ENCODE data around the gene MBNL1. TPM values are rescaled to one million over a fixed set of nuclear protein-coding genes. Genes with fewer than 3 reads are reported as not detected.

MBNL1 gene
- polyA plus RNA-seq, 1 donor (not counting 4 experiments of a cell fraction or from before 2014, with no cell fraction given) = 58.3 TPM

- DNase-seq (ENCODE audit: low read depth, low spot score) (no peak), FAIRE-seq (no peak)
- no peaks in the 10 kb centered on the region for H3K4me1 ChIP-seq (ENCODE audit: control insufficient read depth, extremely low read depth, insufficient read depth, low read length)
- no peak overlapping the region for H2AFZ ChIP-seq (ENCODE audit: control insufficient read depth, low read length)
- TF ChIP-seq EZH2 (IDR thresholded peaks at IDR 0.05; ENCODE audit: low read length) (no peak), CTCF (optimal IDR thresholded peaks at IDR 0.05 in 1 of 3, IDR thresholded peaks at IDR 0.05 in 1 of 3, conservative IDR thresholded peaks at IDR 0.05 in 1 of 3; ENCODE audit: extremely low read depth in 1 of 3, insufficient read depth in 2 of 3, low read length in 3 of 3) (no peak)
- H3K79me2 ChIP-seq (ENCODE audit: control insufficient read depth, insufficient read depth, low read length) = peaks cover 3% of the 10 kb centered on the region
- dilution Hi-C loops (cut with MboI; ENCODE audit: extremely low pct_ligation_motif_present, low sequenced_read_pairs) = no loop called here
- no peaks in the 10 kb centered on the region for H4K20me1 ChIP-seq (ENCODE audit: control insufficient read depth, extremely low read depth, insufficient read depth, low read length)
- H3K4me3 ChIP-seq (ENCODE audit: control insufficient read depth in 2 of 3, extremely low read depth in 1 of 3, insufficient read depth in 2 of 3, low read depth in 1 of 3, low read length in 3 of 3) = no peak overlapping the region
- no peak overlapping the region for H3K9ac ChIP-seq (ENCODE audit: control insufficient read depth, extremely low read depth, insufficient read depth, low read length)
- no peaks in the 10 kb centered on the region for H3K9me3 ChIP-seq (ENCODE audit: control insufficient read depth, low read depth, low read length)
- H3K27me3 ChIP-seq (ENCODE audit: control insufficient read depth, extremely low read depth, insufficient read depth, low read length) = no peaks in the 10 kb centered on the region
- H3K4me2 ChIP-seq (ENCODE audit: control insufficient read depth, extremely low read depth, insufficient read depth, low read depth, low read length) = no peak overlapping the region
- peaks cover 5 to 9% of the 10 kb centered on the region in 2 experiments for H3K36me3 ChIP-seq (ENCODE audit: control insufficient read depth in 2 of 2, extremely low read depth in 1 of 2, insufficient read depth in 2 of 2, low read length in 2 of 2)
- no peak overlapping the region for H3K27ac ChIP-seq (ENCODE audit: control insufficient read depth, insufficient read depth, low read length)
- H3K9me1 ChIP-seq (ENCODE audit: control insufficient read depth, extremely low read depth, insufficient read depth, low read length) = no peaks in the 10 kb centered on the region
Measured at GRCh38 chr3:152458376-152459117, 189.8 kb downstream of the MBNL1 start.

- Histone ChIP-seq H3K9ac (ENCODE audit: control insufficient read depth, extremely low read depth, insufficient read depth, low read length) (no peak overlapping the region), H3K4me2 (ENCODE audit: control insufficient read depth, extremely low read depth, insufficient read depth, low read depth, low read length) (no peak overlapping the region), H4K20me1 (ENCODE audit: control insufficient read depth, extremely low read depth, insufficient read depth, low read length) (no peaks in the 10 kb centered on the region), H3K4me1 (ENCODE audit: control insufficient read depth, extremely low read depth, insufficient read depth, low read length) (no peaks in the 10 kb centered on the region), H3K79me2 (ENCODE audit: control insufficient read depth, insufficient read depth, low read length) (peaks cover 3% of the 10 kb centered on the region), H3K36me3 (ENCODE audit: control insufficient read depth in 2 of 2, extremely low read depth in 1 of 2, insufficient read depth in 2 of 2, low read length in 2 of 2) (peaks cover 5 to 9% of the 10 kb centered on the region in 2 experiments), H3K27me3 (ENCODE audit: control insufficient read depth, extremely low read depth, insufficient read depth, low read length) (no peaks in the 10 kb centered on the region), H3K9me3 (ENCODE audit: control insufficient read depth, low read depth, low read length) (no peaks in the 10 kb centered on the region), H3K27ac (ENCODE audit: control insufficient read depth, insufficient read depth, low read length) (no peak overlapping the region), H3K4me3 (ENCODE audit: control insufficient read depth in 2 of 3, extremely low read depth in 1 of 3, insufficient read depth in 2 of 3, low read depth in 1 of 3, low read length in 3 of 3) (no peak overlapping the region), H2AFZ (ENCODE audit: control insufficient read depth, low read length) (no peak overlapping the region), H3K9me1 (ENCODE audit: control insufficient read depth, extremely low read depth, insufficient read depth, low read length) (no peaks in the 10 kb centered on the region)
- no peak for FAIRE-seq
- dilution Hi-C loops (cut with MboI; ENCODE audit: extremely low pct_ligation_motif_present, low sequenced_read_pairs) = no loop called here
- DNase-seq (ENCODE audit: low read depth, low spot score) = no peak
- TF ChIP-seq EZH2 (IDR thresholded peaks at IDR 0.05; ENCODE audit: low read length) = no peak
- TF ChIP-seq CTCF (optimal IDR thresholded peaks at IDR 0.05 in 1 of 3, IDR thresholded peaks at IDR 0.05 in 1 of 3, conservative IDR thresholded peaks at IDR 0.05 in 1 of 3; ENCODE audit: extremely low read depth in 1 of 3, insufficient read depth in 2 of 3, low read length in 3 of 3) = no peak
Measured at GRCh38 chr3:152459118-152459515, 190.4 kb downstream of the MBNL1 start.
